Measurements from ENCODE around the gene FAM110D. TPM values are rescaled to one million over a fixed set of nuclear protein-coding genes. Genes with fewer than 3 reads are reported as not detected.

Gene FAM110D
- total RNA-seq, 1 experiment from 2014 or later = 0.55 TPM

- DNase-seq (ENCODE audit: low spot score) = no peak
- Mint-ChIP-seq H3K9me3 (no peaks in the 10 kb centered on the region), H3K4me3 (peak overlapping the region; percentile 85), H3K4me1 (peaks cover 25% of the 10 kb centered on the region), H3K36me3 (no peaks in the 10 kb centered on the region), H3K27ac (no peak overlapping the region), H3K27me3 (ENCODE audit: low read depth) (peaks cover 9% of the 10 kb centered on the region)
- ChIA-PET CTCF (interaction anchor here (0.6 to 4.0 kb wide), 29 partner anchors 8 to 275 kb away, joined by 3 to 61 read pairs (median 7); partner anchors contain the start of genes CATSPER4, CEP85, FAM110D and PDIK1L), POLR2A (interaction anchor here (1.4 to 1.8 kb wide), 3 partner anchors 14 to 64 kb away, joined by 4 to 9 read pairs (median 7); partner anchors contain the start of genes CATSPER4 and CEP85)
- ATAC-seq = no peak
- TF ChIP-seq ZNF121 (CRISPR knock-in tag; IDR thresholded peaks at IDR 0.05) = no peak
- TF ChIP-seq TP53 (CRISPR knock-in tag; IDR thresholded peaks at IDR 0.05) = no peak
- TF ChIP-seq ZNF671 (CRISPR knock-in tag; IDR thresholded peaks at IDR 0.05) = no peak
- no peak for TF ChIP-seq RORB (CRISPR knock-in tag; IDR thresholded peaks at IDR 0.05)
- TF ChIP-seq ZNF425 (CRISPR knock-in tag; conservative IDR thresholded peaks at IDR 0.05) = no peak
- no peak for TF ChIP-seq ZMAT4 (CRISPR knock-in tag; IDR thresholded peaks at IDR 0.05)
- no peak for TF ChIP-seq USF1 (CRISPR knock-in tag; IDR thresholded peaks at IDR 0.05)
- no peak for TF ChIP-seq GABPB1 (CRISPR knock-in tag; IDR thresholded peaks at IDR 0.05)
- TF ChIP-seq RELA (CRISPR knock-in tag; IDR thresholded peaks at IDR 0.05; ENCODE audit: borderline replicate concordance) = no peak
- TF ChIP-seq ZNF416 (CRISPR knock-in tag; IDR thresholded peaks at IDR 0.05) = no peak
Measured at GRCh38 chr1:26170472-26170821, 11.6 kb downstream of the FAM110D start.

GRCh38 chr1:26171084-26172072, 12.5 kb downstream of the FAM110D start, which contains the start of gene ZNF593OS:
TSS of gene ZNF593OS (minus strand) at chr1:26171832. CDS start at chr1:26171661, 171 bp downstream.
- ChIA-PET POLR2A (interaction anchor here (0.6 kb wide), 1 partner anchor 16 kb away, joined by 4 read pairs; no protein-coding TSS in a partner anchor), CTCF (interaction anchor here (1.3 to 4.0 kb wide), 4 partner anchors 18 to 108 kb away, joined by 3 to 46 read pairs (median 15); partner anchors contain the start of genes CATSPER4 and CEP85)
- Mint-ChIP-seq H3K36me3 (no peaks in the 10 kb centered on the region), H3K4me3 (peak within 1 kb of the TSS; percentile 85), H3K4me1 (peaks cover 19% of the 10 kb centered on the region), H3K9me3 (no peaks in the 10 kb centered on the region), H3K27ac (no peak within 1 kb of the TSS), H3K27me3 (ENCODE audit: low read depth) (peaks cover 3% of the 10 kb centered on the region)
- TF ChIP-seq ZNF416 (CRISPR knock-in tag; IDR thresholded peaks at IDR 0.05) = no peak
- no peak for TF ChIP-seq ZNF317 (CRISPR knock-in tag; IDR thresholded peaks at IDR 0.05; ENCODE audit: borderline replicate concordance, low read depth)
- no peak for TF ChIP-seq ESRRA (CRISPR knock-in tag; IDR thresholded peaks at IDR 0.05; ENCODE audit: borderline replicate concordance)
- TF ChIP-seq CREM (CRISPR knock-in tag; IDR thresholded peaks at IDR 0.05) = no peak
- no peak for TF ChIP-seq GABPB1 (CRISPR knock-in tag; IDR thresholded peaks at IDR 0.05)
- no peak for TF ChIP-seq ATF3 (CRISPR knock-in tag; conservative IDR thresholded peaks at IDR 0.05)
- TF ChIP-seq ETV6 (CRISPR knock-in tag; IDR thresholded peaks at IDR 0.05) = no peak
- no peak for TF ChIP-seq PRDM15 (CRISPR knock-in tag; IDR thresholded peaks at IDR 0.05)
- no peak for TF ChIP-seq ATF2 (CRISPR knock-in tag; IDR thresholded peaks at IDR 0.05; ENCODE audit: borderline replicate concordance, low read depth)
- TF ChIP-seq ZNF423 (CRISPR knock-in tag; IDR thresholded peaks at IDR 0.05) = no peak
- ATAC-seq (no peak), DNase-seq (ENCODE audit: low spot score) (no peak)
